Measurements from ENCODE around the gene OLFML2B. TPM values are rescaled to one million over a fixed set of nuclear protein-coding genes. Genes with fewer than 3 reads are reported as not detected.
A peak's percentile ranks its signal among the peaks of the same experiment; 100 is the strongest.
"Not testable (repeated sequence)": the region's sequence is repeated elsewhere in the genome, so short reads cannot be mapped to it uniquely, and the experiment has no call there.

Gene OLFML2B
- total and polyA plus RNA-seq, 2 donors: 4.3 to 5.4 TPM

GRCh38 chr1:162066836-162067235 lies 43.2 kb upstream of the OLFML2B start:
- DNase-seq (ENCODE audit: low read depth in 6 of 9, low spot score in 9 of 9); H3K27ac ChIP-seq (ENCODE audit: low read depth in 1 of 2, low read length in 1 of 2); H3K36me3 ChIP-seq (ENCODE audit: control insufficient read depth in 2 of 2, insufficient read depth in 2 of 2, low read length in 1 of 2); H3K4me3 ChIP-seq (ENCODE audit: low read length in 2 of 2); H3K4me1 ChIP-seq (ENCODE audit: control insufficient read depth in 2 of 2, insufficient read depth in 2 of 2, low read length in 2 of 2); H3K9me3 ChIP-seq (ENCODE audit: control insufficient read depth in 2 of 2, insufficient read depth in 1 of 2, low read length in 1 of 2): not testable (repeated sequence)
- H3K27me3 ChIP-seq (ENCODE audit: control insufficient read depth in 2 of 2, insufficient read depth in 1 of 2, low read length in 1 of 2): peaks cover 16 to 42% of the 10 kb centered on the region in 2 donors
- 91% methylated on average over 4 of the region's 4 CpGs for WGBS

- Histone ChIP-seq H3K4me1 (ENCODE audit: control insufficient read depth in 2 of 2, insufficient read depth in 2 of 2, low read length in 2 of 2) (peaks cover 1 to 3% of the 10 kb centered on the region in 2 donors), H3K4me3 (ENCODE audit: low read length in 2 of 2) (no peak overlapping the region), H3K36me3 (ENCODE audit: control insufficient read depth in 2 of 2, insufficient read depth in 2 of 2, low read length in 1 of 2) (no peaks in the 10 kb centered on the region), H3K9me3 (ENCODE audit: control insufficient read depth in 2 of 2, insufficient read depth in 1 of 2, low read length in 1 of 2) (no peaks in the 10 kb centered on the region), H3K27ac (ENCODE audit: low read depth in 1 of 2, low read length in 1 of 2) (no peak overlapping the region), H3K27me3 (ENCODE audit: control insufficient read depth in 2 of 2, insufficient read depth in 1 of 2, low read length in 1 of 2) (peaks cover 7 to 24% of the 10 kb centered on the region in 2 donors)
- DNase-seq (ENCODE audit: low read depth in 6 of 9, low spot score in 9 of 9): no peak
- 48% methylated on average over 2 of the region's 2 CpGs for WGBS
These were observed 41.3 kb upstream of the OLFML2B start for GRCh38 chr1:162065016-162065415.

GRCh38 chr1:162062542-162063015 lies 38.9 kb upstream of the OLFML2B start:
- peaks cover 0 to 12% of the 10 kb centered on the region in 2 donors for H3K27me3 ChIP-seq (ENCODE audit: control insufficient read depth in 2 of 2, insufficient read depth in 1 of 2, low read length in 1 of 2)
- H3K4me3 ChIP-seq (ENCODE audit: low read length in 2 of 2): no peak overlapping the region
- no peak for DNase-seq (ENCODE audit: low read depth in 6 of 9, low spot score in 9 of 9)
- no peaks in the 10 kb centered on the region for H3K9me3 ChIP-seq (ENCODE audit: control insufficient read depth in 2 of 2, insufficient read depth in 1 of 2, low read length in 1 of 2)
- no peaks in the 10 kb centered on the region for H3K36me3 ChIP-seq (ENCODE audit: control insufficient read depth in 2 of 2, insufficient read depth in 2 of 2, low read length in 1 of 2)
- H3K27ac ChIP-seq (ENCODE audit: low read depth in 1 of 2, low read length in 1 of 2): no peak overlapping the region
- WGBS: 94% methylated on average over 4 of the region's 4 CpGs
- H3K4me1 ChIP-seq (ENCODE audit: control insufficient read depth in 2 of 2, insufficient read depth in 2 of 2, low read length in 2 of 2): no peaks in the 10 kb centered on the region

GRCh38 chr1:162060314-162060713 lies 36.6 kb upstream of the OLFML2B start:
- H3K27ac ChIP-seq (ENCODE audit: low read depth in 1 of 2, low read length in 1 of 2): no peak overlapping the region
- no peaks in the 10 kb centered on the region for H3K36me3 ChIP-seq (ENCODE audit: control insufficient read depth in 2 of 2, insufficient read depth in 2 of 2, low read length in 1 of 2)
- peaks cover 0 to 4% of the 10 kb centered on the region in 2 donors for H3K27me3 ChIP-seq (ENCODE audit: control insufficient read depth in 2 of 2, insufficient read depth in 1 of 2, low read length in 1 of 2)
- no peaks in the 10 kb centered on the region for H3K4me1 ChIP-seq (ENCODE audit: control insufficient read depth in 2 of 2, insufficient read depth in 2 of 2, low read length in 2 of 2)
- no peak overlapping the region for H3K4me3 ChIP-seq (ENCODE audit: low read length in 2 of 2)
- H3K9me3 ChIP-seq (ENCODE audit: control insufficient read depth in 2 of 2, insufficient read depth in 1 of 2, low read length in 1 of 2): no peaks in the 10 kb centered on the region
- no peak for DNase-seq (ENCODE audit: low read depth in 6 of 9, low spot score in 9 of 9)
- 99% methylated on average over 1 of the region's 1 CpG for WGBS

- Histone ChIP-seq H3K4me3 (ENCODE audit: low read length in 2 of 2) (no peak overlapping the region), H3K36me3 (ENCODE audit: control insufficient read depth in 2 of 2, insufficient read depth in 2 of 2, low read length in 1 of 2) (no peaks in the 10 kb centered on the region), H3K27ac (ENCODE audit: low read depth in 1 of 2, low read length in 1 of 2) (no peak overlapping the region), H3K4me1 (ENCODE audit: control insufficient read depth in 2 of 2, insufficient read depth in 2 of 2, low read length in 2 of 2) (no peaks in the 10 kb centered on the region), H3K9me3 (ENCODE audit: control insufficient read depth in 2 of 2, insufficient read depth in 1 of 2, low read length in 1 of 2) (no peaks in the 10 kb centered on the region), H3K27me3 (ENCODE audit: control insufficient read depth in 2 of 2, insufficient read depth in 1 of 2, low read length in 1 of 2) (peaks cover 0 to 2% of the 10 kb centered on the region in 2 donors)
- DNase-seq (ENCODE audit: low read depth in 6 of 9, low spot score in 9 of 9): no peak
- 84% methylated on average over 3 of the region's 3 CpGs for WGBS
These were observed 36.1 kb upstream of the OLFML2B start for GRCh38 chr1:162059721-162060120.

GRCh38 chr1:162056579-162056978 lies 32.9 kb upstream of the OLFML2B start:
- Histone ChIP-seq H3K36me3 (ENCODE audit: control insufficient read depth in 2 of 2, insufficient read depth in 2 of 2, low read length in 1 of 2) (no peaks in the 10 kb centered on the region), H3K4me3 (ENCODE audit: low read length in 2 of 2) (no peak overlapping the region), H3K9me3 (ENCODE audit: control insufficient read depth in 2 of 2, insufficient read depth in 1 of 2, low read length in 1 of 2) (no peaks in the 10 kb centered on the region), H3K4me1 (ENCODE audit: control insufficient read depth in 2 of 2, insufficient read depth in 2 of 2, low read length in 2 of 2) (no peaks in the 10 kb centered on the region), H3K27me3 (ENCODE audit: control insufficient read depth in 2 of 2, insufficient read depth in 1 of 2, low read length in 1 of 2) (no peaks in the 10 kb centered on the region), H3K27ac (ENCODE audit: low read depth in 1 of 2, low read length in 1 of 2) (no peak overlapping the region)
- WGBS: 96% methylated on average over 3 of the region's 3 CpGs
- DNase-seq (ENCODE audit: low read depth in 6 of 9, low spot score in 9 of 9): no peak

- Histone ChIP-seq H3K27me3 (ENCODE audit: control insufficient read depth in 2 of 2, insufficient read depth in 1 of 2, low read length in 1 of 2) (no peaks in the 10 kb centered on the region), H3K36me3 (ENCODE audit: control insufficient read depth in 2 of 2, insufficient read depth in 2 of 2, low read length in 1 of 2) (no peaks in the 10 kb centered on the region), H3K4me1 (ENCODE audit: control insufficient read depth in 2 of 2, insufficient read depth in 2 of 2, low read length in 2 of 2) (no peaks in the 10 kb centered on the region), H3K27ac (ENCODE audit: low read depth in 1 of 2, low read length in 1 of 2) (no peak overlapping the region), H3K4me3 (ENCODE audit: low read length in 2 of 2) (no peak overlapping the region), H3K9me3 (ENCODE audit: control insufficient read depth in 2 of 2, insufficient read depth in 1 of 2, low read length in 1 of 2) (no peaks in the 10 kb centered on the region)
- DNase-seq (ENCODE audit: low read depth in 6 of 9, low spot score in 9 of 9): peak in 3 of 9 donors; percentile 10 to 49 (median 35)
- 46% methylated on average over 3 of the region's 3 CpGs for WGBS
These were observed 32.4 kb upstream of the OLFML2B start for GRCh38 chr1:162056043-162056442.

- DNase-seq (ENCODE audit: low read depth in 6 of 9, low spot score in 9 of 9): no peak
- 92% methylated on average over 3 of the region's 3 CpGs for WGBS
- Histone ChIP-seq H3K27ac (ENCODE audit: low read depth in 1 of 2, low read length in 1 of 2) (no peak overlapping the region), H3K4me1 (ENCODE audit: control insufficient read depth in 2 of 2, insufficient read depth in 2 of 2, low read length in 2 of 2) (no peaks in the 10 kb centered on the region), H3K4me3 (ENCODE audit: low read length in 2 of 2) (no peak overlapping the region), H3K9me3 (ENCODE audit: control insufficient read depth in 2 of 2, insufficient read depth in 1 of 2, low read length in 1 of 2) (no peaks in the 10 kb centered on the region), H3K36me3 (ENCODE audit: control insufficient read depth in 2 of 2, insufficient read depth in 2 of 2, low read length in 1 of 2) (no peaks in the 10 kb centered on the region), H3K27me3 (ENCODE audit: control insufficient read depth in 2 of 2, insufficient read depth in 1 of 2, low read length in 1 of 2) (no peaks in the 10 kb centered on the region)
These were observed 31.4 kb upstream of the OLFML2B start for GRCh38 chr1:162055062-162055461.

- H3K4me3 ChIP-seq (ENCODE audit: low read length in 2 of 2); H3K27ac ChIP-seq (ENCODE audit: low read depth in 1 of 2, low read length in 1 of 2); H3K4me1 ChIP-seq (ENCODE audit: control insufficient read depth in 2 of 2, insufficient read depth in 2 of 2, low read length in 2 of 2); H3K27me3 ChIP-seq (ENCODE audit: control insufficient read depth in 2 of 2, insufficient read depth in 1 of 2, low read length in 1 of 2); H3K9me3 ChIP-seq (ENCODE audit: control insufficient read depth in 2 of 2, insufficient read depth in 1 of 2, low read length in 1 of 2); H3K36me3 ChIP-seq (ENCODE audit: control insufficient read depth in 2 of 2, insufficient read depth in 2 of 2, low read length in 1 of 2); DNase-seq (ENCODE audit: low read depth in 6 of 9, low spot score in 9 of 9): not testable (repeated sequence)
- WGBS: 97% methylated on average over 3 of the region's 3 CpGs
These were observed 30.3 kb upstream of the OLFML2B start for GRCh38 chr1:162053949-162054348.

- 89% methylated on average over 1 of the region's 1 CpG for WGBS
- no peak overlapping the region for H3K4me3 ChIP-seq (ENCODE audit: low read length in 2 of 2)
- no peaks in the 10 kb centered on the region for H3K36me3 ChIP-seq (ENCODE audit: control insufficient read depth in 2 of 2, insufficient read depth in 2 of 2, low read length in 1 of 2)
- DNase-seq (ENCODE audit: low read depth in 6 of 9, low spot score in 9 of 9): no peak
- no peaks in the 10 kb centered on the region for H3K9me3 ChIP-seq (ENCODE audit: control insufficient read depth in 2 of 2, insufficient read depth in 1 of 2, low read length in 1 of 2)
- H3K27me3 ChIP-seq (ENCODE audit: control insufficient read depth in 2 of 2, insufficient read depth in 1 of 2, low read length in 1 of 2): no peaks in the 10 kb centered on the region
- no peak overlapping the region for H3K27ac ChIP-seq (ENCODE audit: low read depth in 1 of 2, low read length in 1 of 2)
- no peaks in the 10 kb centered on the region for H3K4me1 ChIP-seq (ENCODE audit: control insufficient read depth in 2 of 2, insufficient read depth in 2 of 2, low read length in 2 of 2)
These were observed 23.3 kb upstream of the OLFML2B start for GRCh38 chr1:162046921-162047320.
